GM23338 (cell line): ENCODE results near the gene CIPC. TPM values are rescaled to one million over a fixed set of nuclear protein-coding genes. Genes with fewer than 3 reads are reported as not detected.
A peak's percentile ranks its signal among the peaks of the same experiment; 100 is the strongest.

Source experiments
- ATAC-seq: fragments of 200-7000 bp; cut with Tn5 transposase; 3 replicates; pipeline ENCODE4 v1.9.1; 2020
- DNase-seq: peaks from one replicate; pipeline ENCODE4 v3.0.0-alpha.2; 2015; ENCODE audit warnings: low spot score
- H2AFZ ChIP-seq: fragments of 200-600 bp; sonication (generic); 2 replicates; pipeline ENCODE4 v1.8.0; 2016; ENCODE audit warnings: antibody characterized with exemption, mild to moderate bottlenecking, moderate library complexity
- H3F3A ChIP-seq: fragments of 200-600 bp; sonication (generic); replicated peaks from 2 replicates; pipeline ENCODE4 v1.8.0; 2017; ENCODE audit warnings: antibody characterized with exemption, mixed run types, low read depth
- H3K27ac ChIP-seq: fragments of 200-600 bp; sonication (generic); 2 replicates; pipeline ENCODE4 v1.6.1; 2016; ENCODE audit warnings: low read depth
- H3K27me3 ChIP-seq: fragments of 200-600 bp; sonication (generic); 2 replicates; pipeline ENCODE4 v1.8.0; 2016; ENCODE audit warnings: mild to moderate bottlenecking, mixed run types, moderate library complexity; ENCODE audit not compliant: insufficient read depth
- H3K36me3 ChIP-seq: fragments of 200-600 bp; sonication (generic); 2 replicates; pipeline ENCODE4 v1.8.0; 2016; ENCODE audit warnings: mild to moderate bottlenecking; ENCODE audit not compliant: insufficient read depth
- H3K4me1 ChIP-seq: fragments of 200-600 bp; sonication (generic); 2 replicates; pipeline ENCODE4 v1.8.0; 2016; ENCODE audit warnings: mild to moderate bottlenecking, moderate library complexity; ENCODE audit not compliant: insufficient read depth
- H3K4me2 ChIP-seq: fragments of 200-600 bp; sonication (generic); 2 replicates; pipeline ENCODE4 v1.7.1; 2017; ENCODE audit warnings: mixed run types
- H3K4me3 ChIP-seq: fragments of 200-600 bp; sonication (generic); 2 replicates; pipeline ENCODE4 v1.6.1; 2016; ENCODE audit warnings: mixed run types
- H3K79me2 ChIP-seq: fragments of 200-600 bp; sonication (generic); replicated peaks from 2 replicates; pipeline ENCODE4 v1.8.0; 2017; ENCODE audit warnings: mild to moderate bottlenecking; ENCODE audit not compliant: insufficient read depth
- H3K9me2 ChIP-seq: fragments of 200-600 bp; sonication (generic); 2 replicates; pipeline ENCODE4 v1.8.0; 2017; ENCODE audit not compliant: insufficient read depth
- H4K20me1 ChIP-seq: fragments of 200-600 bp; sonication (generic); replicated peaks from 2 replicates; pipeline ENCODE4 v1.8.0; 2017; ENCODE audit warnings: mild to moderate bottlenecking; ENCODE audit not compliant: insufficient read depth
- H3K27ac Mint-ChIP-seq: 2 replicates; pipeline ENCODE4 v1.8.0; 2020; ENCODE audit warnings: inconsistent platforms, mild to moderate bottlenecking, moderate library complexity, mixed read lengths
- H3K27me3 Mint-ChIP-seq: 3 replicates; pipeline ENCODE4 v1.8.0; 2022; ENCODE audit warnings: low read depth, mild to moderate bottlenecking, moderate library complexity, mixed read lengths, inconsistent platforms; ENCODE audit not compliant: insufficient read depth, poor library complexity
- H3K36me3 Mint-ChIP-seq: 3 replicates; pipeline ENCODE4 v1.8.0; 2021; ENCODE audit warnings: low read depth, mild to moderate bottlenecking, inconsistent platforms, moderate library complexity, mixed read lengths
- H3K4me1 Mint-ChIP-seq: 3 replicates; pipeline ENCODE4 v1.8.0; 2020; ENCODE audit warnings: mild to moderate bottlenecking, inconsistent platforms, mixed read lengths
- H3K4me3 Mint-ChIP-seq: 3 replicates; pipeline ENCODE4 v1.8.0; 2021; ENCODE audit warnings: moderate library complexity, mild to moderate bottlenecking, inconsistent platforms, mixed read lengths
- H3K9me3 Mint-ChIP-seq: 3 replicates; pipeline ENCODE4 v1.8.0; 2020; ENCODE audit warnings: moderate library complexity, mild to moderate bottlenecking, inconsistent platforms, mixed read lengths
- CREB1 ChIP-seq: fragments of 250-450 bp; sonication (Bioruptor Pico); IDR thresholded peaks from 2 replicates; pipeline ENCODE4 v1.5.0; 2020; ENCODE audit warnings: low read depth, mild to moderate bottlenecking, moderate library complexity
- CTCF ChIP-seq, 2 experiments: fragments of 200-600 bp in 1 of 2; sonication (generic) in 1 of 2; conservative IDR thresholded peaks; 2 replicates each; pipeline versions ENCODE4 v1.5.1 to v1.6.1; 2016 to 2017; ENCODE audit warnings: antibody characterized with exemption in 2 of 2, low read depth in 2 of 2, mild to moderate bottlenecking in 2 of 2, moderate library complexity in 1 of 2
- ETS1 ChIP-seq: IDR thresholded peaks from 2 replicates; pipeline ENCODE4 v1.6.1; 2016; ENCODE audit warnings: antibody characterized with exemption
- EZH2 ChIP-seq: fragments of 200-600 bp; sonication (generic); IDR thresholded peaks from one replicate; pipeline ENCODE4 v1.8.0; 2017; ENCODE audit warnings: antibody characterized with exemption, mild to moderate bottlenecking, low read depth; ENCODE audit not compliant: unreplicated experiment
- JUNB ChIP-seq: IDR thresholded peaks from one replicate; pipeline ENCODE4 v1.6.1; 2016; ENCODE audit warnings: antibody characterized with exemption; ENCODE audit not compliant: unreplicated experiment
- NANOG ChIP-seq: IDR thresholded peaks from 2 replicates; pipeline ENCODE4 v1.6.1; 2016; ENCODE audit warnings: antibody characterized with exemption, borderline replicate concordance
- POLR2AphosphoS5 ChIP-seq: IDR thresholded peaks from 2 replicates; pipeline ENCODE4 v1.6.1; 2016; ENCODE audit warnings: antibody characterized with exemption, low read depth
- STAT1 ChIP-seq: IDR thresholded peaks from one replicate; pipeline ENCODE4 v1.6.1; 2016; ENCODE audit warnings: antibody characterized with exemption; ENCODE audit not compliant: unreplicated experiment
- ZNF114 ChIP-seq: fragments of 250-450 bp; sonication (Bioruptor Pico); IDR thresholded peaks from 2 replicates; pipeline ENCODE4 v1.5.0; 2020; ENCODE audit warnings: mild to moderate bottlenecking, moderate library complexity
- ZNF331 ChIP-seq: fragments of 250-450 bp; sonication (Bioruptor Pico); IDR thresholded peaks from 2 replicates; pipeline ENCODE4 v1.5.0; 2020; ENCODE audit warnings: low read depth, mild to moderate bottlenecking, moderate library complexity
- ZNF462 ChIP-seq: fragments of 250-450 bp; sonication (Bioruptor Pico); IDR thresholded peaks from 2 replicates; pipeline ENCODE4 v1.5.0; 2020; ENCODE audit warnings: mild to moderate bottlenecking, moderate library complexity
- polyA plus RNA-seq: library from polyadenylated mRNA; unstranded; fragments of >200 nt; fragmentation: Nextera tagmentation; extraction: Ambion mirVana; gene quantifications from 2 replicates; pipeline ENCODE4 v1.2.1, GENCODE V29; 2016
- total RNA-seq: library from RNA; depleted of rRNA; stranded (reverse); fragments of >200 nt; shearing (Covaris generic); gene quantifications from 2 replicates; pipeline ENCODE4 v1.2.3, GENCODE V29; 2014
- TF ChIP-seq, protein P1 (sequence below): IDR thresholded peaks from one replicate; pipeline ENCODE4 v1.6.1; 2018; ENCODE audit warnings: antibody characterized with exemption; ENCODE audit not compliant: unreplicated experiment

CIPC gene
- total and polyA plus RNA-seq, 2 experiments from 2014 or later: 8.1 to 36.9 TPM

GRCh38 chr14:77119851-77120250 lies 21.8 kb downstream of the CIPC start:
- Histone ChIP-seq H3K4me1 (peaks cover 41% of the 10 kb centered on the region), H3K36me3 (peaks cover 4% of the 10 kb centered on the region), H3K27me3 (0 out of 2 replicates have a peak, but pooled peaks cover 5% of the 10 kb centered on the region), H3F3A (peaks cover 24% of the 10 kb centered on the region), H3K9me2 (no peaks in the 10 kb centered on the region), H4K20me1 (no peaks in the 10 kb centered on the region; the same call in none of the 2 replicates), H3K27ac (peak overlapping the region; percentile 92), H2AFZ (no peak overlapping the region), H3K4me2 (no peak overlapping the region), H3K4me3 (no peak overlapping the region), H3K79me2 (no peaks in the 10 kb centered on the region)
- Mint-ChIP-seq H3K9me3 (no peaks in the 10 kb centered on the region), H3K27ac (peak overlapping the region; percentile 73; the same call in 1 of the 2 replicates), H3K4me3 (no peak overlapping the region), H3K36me3 (peaks cover 11% of the 10 kb centered on the region), H3K4me1 (peaks cover 47% of the 10 kb centered on the region), H3K27me3 (peaks cover 19% of the 10 kb centered on the region)
- ATAC-seq (no peak), DNase-seq (no peak)
- no peak for TF ChIP-seq ETS1
- TF ChIP-seq, protein P1, sequence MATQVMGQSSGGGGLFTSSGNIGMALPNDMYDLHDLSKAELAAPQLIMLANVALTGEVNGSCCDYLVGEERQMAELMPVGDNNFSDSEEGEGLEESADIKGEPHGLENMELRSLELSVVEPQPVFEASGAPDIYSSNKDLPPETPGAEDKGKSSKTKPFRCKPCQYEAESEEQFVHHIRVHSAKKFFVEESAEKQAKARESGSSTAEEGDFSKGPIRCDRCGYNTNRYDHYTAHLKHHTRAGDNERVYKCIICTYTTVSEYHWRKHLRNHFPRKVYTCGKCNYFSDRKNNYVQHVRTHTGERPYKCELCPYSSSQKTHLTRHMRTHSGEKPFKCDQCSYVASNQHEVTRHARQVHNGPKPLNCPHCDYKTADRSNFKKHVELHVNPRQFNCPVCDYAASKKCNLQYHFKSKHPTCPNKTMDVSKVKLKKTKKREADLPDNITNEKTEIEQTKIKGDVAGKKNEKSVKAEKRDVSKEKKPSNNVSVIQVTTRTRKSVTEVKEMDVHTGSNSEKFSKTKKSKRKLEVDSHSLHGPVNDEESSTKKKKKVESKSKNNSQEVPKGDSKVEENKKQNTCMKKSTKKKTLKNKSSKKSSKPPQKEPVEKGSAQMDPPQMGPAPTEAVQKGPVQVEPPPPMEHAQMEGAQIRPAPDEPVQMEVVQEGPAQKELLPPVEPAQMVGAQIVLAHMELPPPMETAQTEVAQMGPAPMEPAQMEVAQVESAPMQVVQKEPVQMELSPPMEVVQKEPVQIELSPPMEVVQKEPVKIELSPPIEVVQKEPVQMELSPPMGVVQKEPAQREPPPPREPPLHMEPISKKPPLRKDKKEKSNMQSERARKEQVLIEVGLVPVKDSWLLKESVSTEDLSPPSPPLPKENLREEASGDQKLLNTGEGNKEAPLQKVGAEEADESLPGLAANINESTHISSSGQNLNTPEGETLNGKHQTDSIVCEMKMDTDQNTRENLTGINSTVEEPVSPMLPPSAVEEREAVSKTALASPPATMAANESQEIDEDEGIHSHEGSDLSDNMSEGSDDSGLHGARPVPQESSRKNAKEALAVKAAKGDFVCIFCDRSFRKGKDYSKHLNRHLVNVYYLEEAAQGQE: no peak
- TF ChIP-seq ZNF462 (CRISPR knock-in tag): no peak
- TF ChIP-seq ZNF331 (CRISPR knock-in tag): no peak
- no peak for TF ChIP-seq NANOG
- TF ChIP-seq JUNB: no peak
- TF ChIP-seq ZNF114: no peak
- TF ChIP-seq CREB1 (CRISPR knock-in tag): no peak
- TF ChIP-seq STAT1: no peak
- TF ChIP-seq EZH2: no peak
- TF ChIP-seq POLR2AphosphoS5: no peak
- TF ChIP-seq CTCF (conservative IDR thresholded peaks at IDR 0.05; ENCODE audit: low read depth in 2 of 2): no peak
